BE2C (cell line): Measurements from ENCODE around the gene PSAP.
"Not testable (repeated sequence)": the region's sequence is repeated elsewhere in the genome, so short reads cannot be mapped to it uniquely, and the experiment has no call there.

Experiments
- DNase-seq: peaks from one replicate; pipeline ENCODE4 v3.0.0-alpha.2; 2020
- H3K27me3 ChIP-seq: fragments of 250-450 bp; sonication (Bioruptor Pico); 2 replicates; pipeline ENCODE4 v1.5.1; 2020; ENCODE audit warnings: mild to moderate bottlenecking
- H3K36me3 ChIP-seq: fragments of 250-450 bp; sonication (Bioruptor Pico); 2 replicates; pipeline ENCODE4 v1.5.1; 2020; ENCODE audit warnings: mild to moderate bottlenecking
- H3K4me1 ChIP-seq: fragments of 250-450 bp; sonication (Bioruptor Pico); 2 replicates; pipeline ENCODE4 v1.5.1; 2020
- H3K4me3 ChIP-seq: 2 replicates; pipeline ENCODE4 v1.5.1; 2011; ENCODE audit warnings: low read depth, low read length
- H3K9me3 ChIP-seq: fragments of 250-450 bp; sonication (Bioruptor Pico); 2 replicates; pipeline ENCODE4 v1.5.1; 2020
- CTCF ChIP-seq: IDR thresholded peaks from 2 replicates; pipeline ENCODE4 v1.5.1; 2012; ENCODE audit warnings: mild to moderate bottlenecking, low read depth, low read length

PSAP gene

GRCh38 chr10:71873582-71874211, 22.6 kb upstream of the PSAP start:
- DNase-seq, result no peak
- Histone ChIP-seq H3K36me3 (no peaks in the 10 kb centered on the region), H3K27me3 (no peaks in the 10 kb centered on the region), H3K9me3 (no peaks in the 10 kb centered on the region), H3K4me3 (no peak overlapping the region), H3K4me1 (peaks cover 4% of the 10 kb centered on the region)
- TF ChIP-seq CTCF, result no peak

GRCh38 chr10:71869601-71870000, 18.6 kb upstream of the PSAP start:
- H3K27me3 ChIP-seq, H3K4me3 ChIP-seq, DNase-seq, H3K9me3 ChIP-seq, H3K36me3 ChIP-seq: not testable (repeated sequence)
- H3K4me1 ChIP-seq, result peaks cover 10% of the 10 kb centered on the region

DNA sequence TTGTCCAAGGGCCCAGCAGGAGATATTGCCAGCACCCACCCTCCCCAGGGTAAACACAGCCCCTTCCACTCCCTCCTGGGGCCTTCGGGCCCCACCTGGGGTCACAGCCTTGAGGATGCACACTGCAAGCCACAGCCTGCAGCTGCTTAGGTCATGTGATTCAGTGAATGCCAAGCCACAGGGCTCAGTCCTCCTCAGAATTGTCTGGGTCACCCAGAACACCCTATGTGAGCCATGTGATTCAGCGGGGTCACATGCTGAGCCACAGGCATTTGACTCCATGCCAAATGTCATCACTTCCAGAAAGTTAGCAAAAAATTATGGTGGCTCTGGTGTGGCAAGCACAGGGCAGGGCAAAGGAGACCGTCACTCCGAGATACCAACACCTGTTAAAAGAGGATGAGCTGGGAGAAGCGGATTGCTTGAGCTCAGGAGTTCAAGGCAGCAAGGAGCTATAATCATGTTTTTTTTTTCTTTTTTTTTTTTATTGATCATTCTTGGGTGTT, 17.2 kb upstream of the PSAP start:
- TF ChIP-seq CTCF, result no peak
- H3K4me1 ChIP-seq, result peaks cover 10% of the 10 kb centered on the region

DNA sequence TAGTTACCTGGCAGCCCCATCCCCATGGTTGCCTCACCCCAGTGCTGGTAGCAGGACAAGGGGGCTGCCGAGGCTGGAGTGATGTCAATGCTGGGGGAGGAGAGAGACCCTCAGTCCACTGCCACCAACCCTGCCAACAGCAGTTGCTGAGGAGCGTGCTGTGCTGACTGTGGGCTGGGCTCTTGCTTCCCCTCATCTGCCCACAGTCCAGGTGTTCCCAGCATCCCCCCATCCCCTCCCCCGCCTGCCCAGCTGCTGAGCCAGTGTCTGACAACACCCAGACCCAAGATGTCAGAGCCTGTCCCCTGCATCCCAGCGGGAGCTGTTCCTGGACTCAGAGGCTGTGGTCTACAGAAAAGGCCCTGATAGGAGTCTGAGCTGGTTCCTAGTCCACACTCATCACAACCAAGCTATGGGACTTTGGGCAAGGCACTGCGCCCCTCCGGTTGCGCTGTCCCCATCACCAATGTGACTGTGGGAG, 14.6 kb upstream of the PSAP start:
- Histone ChIP-seq H3K4me1 (peaks cover 20% of the 10 kb centered on the region), H3K9me3 (no peaks in the 10 kb centered on the region), H3K4me3 (no peak overlapping the region), H3K36me3 (no peaks in the 10 kb centered on the region), H3K27me3 (no peaks in the 10 kb centered on the region)
- peak; percentile 64 for DNase-seq
- no peak for TF ChIP-seq CTCF

More for the DNA sequence above, 17.2 kb upstream of the PSAP start:
- Histone ChIP-seq H3K27me3 (no peaks in the 10 kb centered on the region), H3K9me3 (no peaks in the 10 kb centered on the region), H3K36me3 (no peaks in the 10 kb centered on the region), H3K4me3 (no peak overlapping the region)
- DNase-seq, result peak; percentile 25

GRCh38 chr10:71864911-71865361, 13.9 kb upstream of the PSAP start:
- no peak for TF ChIP-seq CTCF
- no peak overlapping the region for H3K4me3 ChIP-seq
- H3K27me3 ChIP-seq, result no peaks in the 10 kb centered on the region
- peaks cover 20% of the 10 kb centered on the region for H3K4me1 ChIP-seq
- H3K9me3 ChIP-seq, result no peaks in the 10 kb centered on the region
- DNase-seq, result no peak
- H3K36me3 ChIP-seq, result no peaks in the 10 kb centered on the region

DNA sequence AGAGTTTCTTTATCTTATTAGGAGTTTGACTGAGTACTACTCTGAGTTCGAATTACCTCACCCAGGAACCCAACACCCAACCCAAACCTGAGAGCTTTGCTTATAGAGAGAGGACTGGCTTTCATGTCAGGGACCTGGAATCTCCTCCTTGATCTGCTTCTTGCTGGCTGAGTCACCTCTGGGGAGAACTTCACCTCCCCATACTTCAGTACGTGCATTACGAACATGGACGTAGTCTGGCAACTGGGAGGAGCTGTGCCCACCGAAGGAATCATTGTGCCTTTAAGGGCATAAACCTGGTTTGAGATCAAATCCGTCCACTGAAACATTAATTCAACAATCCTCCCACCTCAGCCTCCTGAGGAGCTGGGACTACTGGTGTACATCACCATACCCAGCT, 12.2 kb upstream of the PSAP start:
- Histone ChIP-seq H3K4me1 (peaks cover 23% of the 10 kb centered on the region), H3K36me3 (no peaks in the 10 kb centered on the region), H3K4me3 (no peak overlapping the region), H3K9me3 (no peaks in the 10 kb centered on the region), H3K27me3 (no peaks in the 10 kb centered on the region)
- no peak for TF ChIP-seq CTCF
- no peak for DNase-seq
